GM23338 (cell line): ENCODE results near the gene TCP10L. TPM values are rescaled to one million over a fixed set of nuclear protein-coding genes. Genes with fewer than 3 reads are reported as not detected.

ENCODE experiments used
- ATAC-seq: fragments of 200-7000 bp; cut with Tn5 transposase; 3 replicates; pipeline ENCODE4 v1.9.1; 2020
- DNase-seq: peaks from one replicate; pipeline ENCODE4 v3.0.0-alpha.2; 2015; ENCODE audit warnings: low spot score
- H2AFZ ChIP-seq: fragments of 200-600 bp; sonication (generic); 2 replicates; pipeline ENCODE4 v1.8.0; 2016; ENCODE audit warnings: antibody characterized with exemption, mild to moderate bottlenecking, moderate library complexity
- H3F3A ChIP-seq: fragments of 200-600 bp; sonication (generic); replicated peaks from 2 replicates; pipeline ENCODE4 v1.8.0; 2017; ENCODE audit warnings: antibody characterized with exemption, mixed run types, low read depth
- H3K27ac ChIP-seq: fragments of 200-600 bp; sonication (generic); 2 replicates; pipeline ENCODE4 v1.6.1; 2016; ENCODE audit warnings: low read depth
- H3K27me3 ChIP-seq: fragments of 200-600 bp; sonication (generic); 2 replicates; pipeline ENCODE4 v1.8.0; 2016; ENCODE audit warnings: mild to moderate bottlenecking, mixed run types, moderate library complexity; ENCODE audit not compliant: insufficient read depth
- H3K36me3 ChIP-seq: fragments of 200-600 bp; sonication (generic); 2 replicates; pipeline ENCODE4 v1.8.0; 2016; ENCODE audit warnings: mild to moderate bottlenecking; ENCODE audit not compliant: insufficient read depth
- H3K4me1 ChIP-seq: fragments of 200-600 bp; sonication (generic); 2 replicates; pipeline ENCODE4 v1.8.0; 2016; ENCODE audit warnings: mild to moderate bottlenecking, moderate library complexity; ENCODE audit not compliant: insufficient read depth
- H3K4me2 ChIP-seq: fragments of 200-600 bp; sonication (generic); 2 replicates; pipeline ENCODE4 v1.7.1; 2017; ENCODE audit warnings: mixed run types
- H3K4me3 ChIP-seq: fragments of 200-600 bp; sonication (generic); 2 replicates; pipeline ENCODE4 v1.6.1; 2016; ENCODE audit warnings: mixed run types
- H3K79me2 ChIP-seq: fragments of 200-600 bp; sonication (generic); replicated peaks from 2 replicates; pipeline ENCODE4 v1.8.0; 2017; ENCODE audit warnings: mild to moderate bottlenecking; ENCODE audit not compliant: insufficient read depth
- H3K9me2 ChIP-seq: fragments of 200-600 bp; sonication (generic); 2 replicates; pipeline ENCODE4 v1.8.0; 2017; ENCODE audit not compliant: insufficient read depth
- H4K20me1 ChIP-seq: fragments of 200-600 bp; sonication (generic); replicated peaks from 2 replicates; pipeline ENCODE4 v1.8.0; 2017; ENCODE audit warnings: mild to moderate bottlenecking; ENCODE audit not compliant: insufficient read depth
- H3K27ac Mint-ChIP-seq: 2 replicates; pipeline ENCODE4 v1.8.0; 2020; ENCODE audit warnings: inconsistent platforms, mild to moderate bottlenecking, moderate library complexity, mixed read lengths
- H3K27me3 Mint-ChIP-seq: 3 replicates; pipeline ENCODE4 v1.8.0; 2022; ENCODE audit warnings: low read depth, mild to moderate bottlenecking, moderate library complexity, mixed read lengths, inconsistent platforms; ENCODE audit not compliant: insufficient read depth, poor library complexity
- H3K36me3 Mint-ChIP-seq: 3 replicates; pipeline ENCODE4 v1.8.0; 2021; ENCODE audit warnings: low read depth, mild to moderate bottlenecking, inconsistent platforms, moderate library complexity, mixed read lengths
- H3K4me1 Mint-ChIP-seq: 3 replicates; pipeline ENCODE4 v1.8.0; 2020; ENCODE audit warnings: mild to moderate bottlenecking, inconsistent platforms, mixed read lengths
- H3K4me3 Mint-ChIP-seq: 3 replicates; pipeline ENCODE4 v1.8.0; 2021; ENCODE audit warnings: moderate library complexity, mild to moderate bottlenecking, inconsistent platforms, mixed read lengths
- H3K9me3 Mint-ChIP-seq: 3 replicates; pipeline ENCODE4 v1.8.0; 2020; ENCODE audit warnings: moderate library complexity, mild to moderate bottlenecking, inconsistent platforms, mixed read lengths
- CREB1 ChIP-seq: fragments of 250-450 bp; sonication (Bioruptor Pico); IDR thresholded peaks from 2 replicates; pipeline ENCODE4 v1.5.0; 2020; ENCODE audit warnings: low read depth, mild to moderate bottlenecking, moderate library complexity
- CTCF ChIP-seq, 2 experiments: fragments of 200-600 bp in 1 of 2; sonication (generic) in 1 of 2; conservative IDR thresholded peaks; 2 replicates each; pipeline versions ENCODE4 v1.5.1 to v1.6.1; 2016 to 2017; ENCODE audit warnings: antibody characterized with exemption in 2 of 2, low read depth in 2 of 2, mild to moderate bottlenecking in 2 of 2, moderate library complexity in 1 of 2
- ETS1 ChIP-seq: IDR thresholded peaks from 2 replicates; pipeline ENCODE4 v1.6.1; 2016; ENCODE audit warnings: antibody characterized with exemption
- EZH2 ChIP-seq: fragments of 200-600 bp; sonication (generic); IDR thresholded peaks from one replicate; pipeline ENCODE4 v1.8.0; 2017; ENCODE audit warnings: antibody characterized with exemption, mild to moderate bottlenecking, low read depth; ENCODE audit not compliant: unreplicated experiment
- EZH2phosphoT487 ChIP-seq: fragments of 200-600 bp; sonication (generic); IDR thresholded peaks from one replicate; pipeline ENCODE4 v1.8.1; 2018; ENCODE audit warnings: antibody characterized with exemption; ENCODE audit not compliant: unreplicated experiment
- JUNB ChIP-seq: IDR thresholded peaks from one replicate; pipeline ENCODE4 v1.6.1; 2016; ENCODE audit warnings: antibody characterized with exemption; ENCODE audit not compliant: unreplicated experiment
- NANOG ChIP-seq: IDR thresholded peaks from 2 replicates; pipeline ENCODE4 v1.6.1; 2016; ENCODE audit warnings: antibody characterized with exemption, borderline replicate concordance
- POLR2AphosphoS5 ChIP-seq: IDR thresholded peaks from 2 replicates; pipeline ENCODE4 v1.6.1; 2016; ENCODE audit warnings: antibody characterized with exemption, low read depth
- REST ChIP-seq: IDR thresholded peaks from one replicate; pipeline ENCODE4 v1.6.1; 2018; ENCODE audit warnings: antibody characterized with exemption; ENCODE audit not compliant: unreplicated experiment
- STAT1 ChIP-seq: IDR thresholded peaks from one replicate; pipeline ENCODE4 v1.6.1; 2016; ENCODE audit warnings: antibody characterized with exemption; ENCODE audit not compliant: unreplicated experiment
- ZNF114 ChIP-seq: fragments of 250-450 bp; sonication (Bioruptor Pico); IDR thresholded peaks from 2 replicates; pipeline ENCODE4 v1.5.0; 2020; ENCODE audit warnings: mild to moderate bottlenecking, moderate library complexity
- ZNF331 ChIP-seq: fragments of 250-450 bp; sonication (Bioruptor Pico); IDR thresholded peaks from 2 replicates; pipeline ENCODE4 v1.5.0; 2020; ENCODE audit warnings: low read depth, mild to moderate bottlenecking, moderate library complexity
- ZNF462 ChIP-seq: fragments of 250-450 bp; sonication (Bioruptor Pico); IDR thresholded peaks from 2 replicates; pipeline ENCODE4 v1.5.0; 2020; ENCODE audit warnings: mild to moderate bottlenecking, moderate library complexity
- polyA plus RNA-seq: library from polyadenylated mRNA; unstranded; fragments of >200 nt; fragmentation: Nextera tagmentation; extraction: Ambion mirVana; gene quantifications from 2 replicates; pipeline ENCODE4 v1.2.1, GENCODE V29; 2016
- total RNA-seq: library from RNA; depleted of rRNA; stranded (reverse); fragments of >200 nt; shearing (Covaris generic); gene quantifications from 2 replicates; pipeline ENCODE4 v1.2.3, GENCODE V29; 2014

The TCP10L gene
- total and polyA plus RNA-seq, 2 experiments from 2014 or later: 0.10 to 0.65 TPM

GRCh38 chr21:32605469-32605868 lies 20.1 kb upstream of the TCP10L start:
- H3K27ac ChIP-seq: peak overlapping the region; percentile 95
- Mint-ChIP-seq H3K36me3 (peaks cover 85% of the 10 kb centered on the region), H3K27ac (peak overlapping the region; percentile 96), H3K9me3 (no peaks in the 10 kb centered on the region), H3K27me3 (peaks cover 10% of the 10 kb centered on the region), H3K4me1 (peaks cover 55% of the 10 kb centered on the region), H3K4me3 (peak overlapping the region; percentile 11; the same call in 1 of the 3 replicates)
- H3K9me2 ChIP-seq: no peaks in the 10 kb centered on the region
- no peak overlapping the region for H3K4me3 ChIP-seq
- H3K36me3 ChIP-seq: peaks cover 41% of the 10 kb centered on the region
- H2AFZ ChIP-seq: no peak overlapping the region
- H3K4me2 ChIP-seq: peak overlapping the region; percentile 66
- no peak for TF ChIP-seq JUNB
- TF ChIP-seq ZNF462 (CRISPR knock-in tag): no peak
- TF ChIP-seq REST: no peak
- no peak for TF ChIP-seq STAT1
- TF ChIP-seq ZNF331: no peak
- no peak for TF ChIP-seq EZH2
- no peak for TF ChIP-seq CREB1
- TF ChIP-seq EZH2phosphoT487: no peak
- TF ChIP-seq CTCF (conservative IDR thresholded peaks at IDR 0.05; ENCODE audit: low read depth in 2 of 2): no peak
- no peak for TF ChIP-seq NANOG
- TF ChIP-seq ZNF114 (CRISPR knock-in tag): no peak
- TF ChIP-seq POLR2AphosphoS5: no peak
- TF ChIP-seq ETS1: no peak
- H3K79me2 ChIP-seq: peaks cover 19% of the 10 kb centered on the region
- ATAC-seq (no peak), DNase-seq (no peak)
- peaks cover 36% of the 10 kb centered on the region for H3F3A ChIP-seq
- H3K27me3 ChIP-seq: no peaks in the 10 kb centered on the region
- H3K4me1 ChIP-seq: peaks cover 48% of the 10 kb centered on the region
- peaks cover 8% of the 10 kb centered on the region for H4K20me1 ChIP-seq
